HG03469 (cell line): ENCODE measurements around the gene EML5.

Experiments used
- ATAC-seq: cut with Tn5 transposase; IDR thresholded peaks from one replicate; pipeline ENCODE4 v1.9.1; 2021; ENCODE audit warnings: mild to moderate bottlenecking, moderate library complexity, moderate number of reproducible peaks; ENCODE audit not compliant: unreplicated experiment

EML5 gene

DNA sequence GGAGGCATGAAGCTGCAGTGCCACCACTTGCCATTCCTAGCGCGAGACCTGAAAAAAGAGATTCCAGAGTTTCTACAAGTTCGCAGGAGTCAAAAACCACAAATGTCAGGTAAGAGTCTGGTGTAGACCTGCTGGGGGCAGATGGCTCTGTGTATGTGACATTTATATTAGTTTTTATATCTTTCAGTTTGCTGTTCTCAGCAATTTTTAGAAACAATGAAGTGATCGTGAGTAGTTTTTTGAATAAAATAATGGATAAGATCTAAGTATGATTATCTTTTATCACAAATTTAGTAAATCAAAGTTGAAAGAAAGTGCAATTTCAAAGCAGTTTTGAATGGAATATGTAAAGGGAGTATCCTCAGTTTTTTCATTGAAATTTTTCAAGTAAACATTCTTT is 220.6 kb downstream of the EML5 start:
- no peak for ATAC-seq

GRCh38 chr14:88568196-88568595 is 224.6 kb downstream of the EML5 start:
- ATAC-seq: no peak

- no peak for ATAC-seq
These were observed 227.3 kb downstream of the EML5 start for GRCh38 chr14:88565427-88565826.

DNA sequence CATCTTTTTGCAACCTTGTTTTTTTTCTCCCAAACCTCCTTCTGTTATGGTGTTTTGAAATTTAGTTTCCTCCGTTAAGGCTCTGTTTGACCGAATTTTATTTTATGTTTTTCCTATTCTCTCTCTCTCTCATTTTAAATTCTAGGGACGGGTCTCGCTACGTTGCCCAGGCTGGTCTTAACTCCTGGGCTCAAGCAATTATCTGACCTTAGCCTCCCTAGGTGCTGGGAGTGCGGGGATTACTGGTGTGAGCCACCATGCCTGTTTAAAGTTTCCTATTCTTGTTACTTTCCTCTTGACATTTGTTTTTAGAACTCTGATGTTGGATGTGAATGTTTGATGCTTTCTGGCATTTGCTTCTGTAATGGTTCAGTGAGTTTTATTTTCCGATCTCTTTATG is 228.9 kb downstream of the EML5 start:
- ATAC-seq: no peak

DNA sequence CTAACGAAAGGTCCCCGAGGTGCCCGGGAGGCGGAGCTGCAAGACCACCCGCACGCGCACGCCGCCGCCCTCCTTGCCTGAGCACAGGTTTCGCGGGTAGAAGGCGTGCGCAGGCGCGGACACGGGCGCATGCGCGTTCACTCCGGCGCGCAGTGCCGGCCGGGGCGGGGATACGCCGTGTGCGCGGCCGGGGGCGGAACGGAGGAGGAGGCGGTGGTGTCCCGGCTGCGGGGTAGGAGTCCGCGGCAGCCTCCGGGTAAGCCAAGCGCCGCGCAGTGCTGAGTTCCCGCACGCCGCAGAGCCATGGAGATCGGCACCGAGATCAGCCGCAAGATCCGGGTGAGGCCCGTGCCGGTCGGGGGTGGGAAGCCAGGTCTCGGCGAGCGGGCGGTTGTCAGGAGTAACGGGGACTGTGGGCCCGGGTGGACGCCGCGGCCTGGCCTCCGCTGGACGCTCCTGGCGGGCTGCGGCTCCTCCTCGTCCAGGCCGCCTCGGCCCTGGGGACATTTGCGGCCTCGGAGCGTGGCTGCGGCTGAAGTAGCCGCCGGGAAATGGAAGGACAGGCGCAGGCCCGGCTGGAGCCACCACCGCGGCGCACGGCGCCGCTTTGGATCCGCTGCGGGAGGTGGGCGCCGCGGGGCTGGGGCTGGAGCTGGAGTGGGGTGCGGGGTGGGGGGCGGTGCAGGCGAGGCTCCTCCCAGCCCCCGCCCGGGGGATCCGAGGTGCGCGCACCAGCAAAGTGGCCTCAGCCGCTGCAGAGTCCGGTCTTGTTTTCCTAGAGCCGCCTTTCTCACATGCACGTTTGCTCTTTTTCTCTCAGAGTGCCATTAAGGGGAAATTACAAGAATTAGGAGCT is 229.7 kb downstream of the EML5 start, which contains the start of gene ZC3H14:
Gene ZC3H14 (plus strand): TSS at position 207 of the 856 bp plus-strand sequence. CDS start 97 bp downstream, at position 304.
- peak; percentile 89 for ATAC-seq

DNA sequence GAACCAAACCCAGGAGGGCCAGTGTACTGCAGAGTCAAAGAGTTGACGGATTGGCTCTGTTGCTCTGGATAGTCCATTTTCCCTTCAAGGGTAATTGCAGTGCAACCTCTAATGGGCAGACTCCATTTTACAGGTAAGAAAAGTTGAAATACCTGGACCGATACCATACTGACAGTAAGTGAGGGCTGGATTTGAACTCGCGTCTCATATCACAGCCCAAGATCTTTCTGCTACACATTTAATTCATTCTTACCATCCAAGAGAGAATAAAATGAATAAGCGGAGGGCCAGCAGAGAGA is 230.3 kb downstream of the EML5 start:
- no peak for ATAC-seq
